Mesendoderm (in vitro differentiated cells): ENCODE measurements around the gene CACNB2.

Source experiments
- DNase-seq: peaks from one replicate; pipeline ENCODE4 v3.0.0; 2013
- H2AK5ac ChIP-seq: 2 replicates; pipeline ENCODE4 v1.6.1; 2013; ENCODE audit warnings: low read length, inconsistent platforms
- H2BK120ac ChIP-seq: 2 replicates; pipeline ENCODE4 v1.6.1; 2013; ENCODE audit warnings: low read depth, mild to moderate bottlenecking, low read length, moderate library complexity, mixed read lengths
- H2BK15ac ChIP-seq: replicated peaks from 2 replicates; pipeline ENCODE4 v1.6.1; 2013; ENCODE audit warnings: low read depth, mild to moderate bottlenecking, moderate library complexity
- H2BK5ac ChIP-seq: 2 replicates; pipeline ENCODE4 v1.6.1; 2013; ENCODE audit warnings: low read length, inconsistent platforms
- H3K18ac ChIP-seq: 2 replicates; pipeline ENCODE4 v1.6.1; 2013; ENCODE audit warnings: mild to moderate bottlenecking, low read length, mixed read lengths
- H3K23ac ChIP-seq: one replicate; pipeline ENCODE4 v1.6.1; 2013; ENCODE audit warnings: low read length
- H3K27ac ChIP-seq: 2 replicates; pipeline ENCODE4 v1.5.1; 2013; ENCODE audit warnings: low read depth, mild to moderate bottlenecking, inconsistent platforms, low read length, moderate library complexity
- H3K27me3 ChIP-seq: 2 replicates; pipeline ENCODE4 v1.6.1; 2013; ENCODE audit warnings: low read length, control low read depth, mild to moderate bottlenecking, inconsistent platforms; ENCODE audit not compliant: insufficient read depth, poor library complexity
- H3K36me3 ChIP-seq: 2 replicates; pipeline ENCODE4 v1.6.1; 2013; ENCODE audit warnings: low read length, inconsistent platforms; ENCODE audit not compliant: control insufficient read depth, insufficient read depth
- H3K4ac ChIP-seq: one replicate; pipeline ENCODE4 v1.6.1; 2013; ENCODE audit warnings: low read depth, mild to moderate bottlenecking, low read length, moderate library complexity
- H3K4me1 ChIP-seq: 2 replicates; pipeline ENCODE4 v1.6.1; 2013; ENCODE audit warnings: low read depth, low read length, inconsistent platforms; ENCODE audit not compliant: control insufficient read depth
- H3K4me2 ChIP-seq: 2 replicates; pipeline ENCODE4 v1.6.1; 2013; ENCODE audit warnings: low read length
- H3K4me3 ChIP-seq: 2 replicates; pipeline ENCODE4 v1.5.1; 2013; ENCODE audit warnings: mild to moderate bottlenecking, low read length
- H3K56ac ChIP-seq: one replicate; pipeline ENCODE4 v1.6.1; 2013; ENCODE audit warnings: low read length
- H3K79me1 ChIP-seq: 2 replicates; pipeline ENCODE4 v1.6.1; 2013; ENCODE audit warnings: low read length, inconsistent platforms
- H3K79me2 ChIP-seq: 2 replicates; pipeline ENCODE4 v1.6.1; 2013; ENCODE audit warnings: mild to moderate bottlenecking, low read length; ENCODE audit not compliant: control insufficient read depth, insufficient read depth
- H3K9ac ChIP-seq: 2 replicates; pipeline ENCODE4 v1.6.1; 2013; ENCODE audit warnings: low read length, inconsistent platforms
- H4K5ac ChIP-seq: one replicate; pipeline ENCODE4 v1.6.1; 2013; ENCODE audit warnings: low read length
- H4K8ac ChIP-seq: one replicate; pipeline ENCODE4 v1.6.1; 2013; ENCODE audit warnings: low read depth, mild to moderate bottlenecking, control low read depth, low read length, moderate library complexity
- WGBS: extraction: QIAGEN DNeasy Blood & Tissue Kit; methylation state at CpG from one replicate; pipeline ENCODE4 v1.1.7; 2013; ENCODE audit warnings: low lambda C conversion rate, missing lambda C conversion rate; ENCODE audit not compliant: insufficient coverage; ENCODE audit errors: extremely low coverage; 5-methylcytosine and 5-hydroxymethylcytosine counted together

CACNB2 gene

DNA sequence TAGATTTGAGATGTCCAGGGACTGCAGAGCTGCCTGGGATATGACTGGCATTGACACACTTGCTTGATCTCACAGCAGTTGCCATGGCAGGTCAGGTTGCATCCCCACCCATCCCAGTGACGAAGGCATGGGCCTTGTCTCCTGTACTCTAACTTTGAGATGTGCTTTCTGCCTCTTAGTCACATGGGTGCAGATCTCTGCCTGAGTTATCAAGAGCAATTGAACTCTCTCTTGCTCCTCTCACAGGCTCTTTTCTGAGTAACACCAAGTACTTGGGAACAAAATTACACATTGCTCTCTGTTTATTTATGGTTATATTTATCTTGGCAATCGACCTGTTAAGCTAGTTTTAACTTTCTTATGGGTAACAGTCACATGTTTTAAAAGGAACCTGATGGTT, 273.8 kb downstream of the CACNB2 start:
- Histone ChIP-seq H3K23ac (no peak overlapping the region), H3K56ac (no peak overlapping the region), H4K8ac (no peak overlapping the region), H3K79me1 (no peaks in the 10 kb centered on the region), H4K5ac (no peak overlapping the region), H3K4ac (no peak overlapping the region), H3K4me2 (no peak overlapping the region), H2BK5ac (no peak overlapping the region), H2AK5ac (no peak overlapping the region), H3K4me3 (no peak overlapping the region), H3K36me3 (no peaks in the 10 kb centered on the region), H3K27ac (no peak overlapping the region), H2BK15ac (no peak overlapping the region), H3K9ac (no peak overlapping the region), H2BK120ac (no peak overlapping the region), H3K18ac (no peak overlapping the region), H3K4me1 (no peaks in the 10 kb centered on the region), H3K79me2 (no peaks in the 10 kb centered on the region), H3K27me3 (no peaks in the 10 kb centered on the region)
- no CpG with 5 or more reads among the region's 2 CpGs for WGBS
- DNase-seq = no peak

DNA sequence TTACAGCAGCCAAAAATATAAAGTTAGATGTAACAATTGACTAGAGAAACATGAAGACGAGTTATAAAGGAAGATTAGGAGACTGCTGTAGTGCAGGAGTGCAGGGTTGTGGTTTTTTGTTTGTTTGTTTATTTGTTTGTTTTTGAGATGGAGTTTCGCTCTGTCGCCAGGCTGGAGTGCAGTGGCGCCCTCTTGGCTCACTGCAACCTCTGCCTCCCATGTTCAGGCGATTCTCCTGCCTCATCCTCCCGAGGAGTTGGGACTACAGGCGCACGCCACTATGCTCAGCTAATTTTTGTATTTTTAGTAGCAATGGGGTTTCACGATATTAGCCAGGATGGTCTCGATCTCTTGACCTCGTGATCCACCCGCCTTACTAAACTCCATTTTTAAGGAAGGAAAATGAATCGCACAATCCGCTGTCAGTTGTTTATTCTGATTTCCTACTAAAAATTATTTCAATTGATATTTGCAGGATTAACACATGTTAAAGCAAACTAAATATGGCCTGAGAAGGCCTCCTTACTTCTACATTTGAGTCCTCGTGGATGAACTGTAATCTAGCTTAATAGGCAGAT, 277.8 kb downstream of the CACNB2 start:
- H2BK15ac ChIP-seq = no peak overlapping the region

DNA sequence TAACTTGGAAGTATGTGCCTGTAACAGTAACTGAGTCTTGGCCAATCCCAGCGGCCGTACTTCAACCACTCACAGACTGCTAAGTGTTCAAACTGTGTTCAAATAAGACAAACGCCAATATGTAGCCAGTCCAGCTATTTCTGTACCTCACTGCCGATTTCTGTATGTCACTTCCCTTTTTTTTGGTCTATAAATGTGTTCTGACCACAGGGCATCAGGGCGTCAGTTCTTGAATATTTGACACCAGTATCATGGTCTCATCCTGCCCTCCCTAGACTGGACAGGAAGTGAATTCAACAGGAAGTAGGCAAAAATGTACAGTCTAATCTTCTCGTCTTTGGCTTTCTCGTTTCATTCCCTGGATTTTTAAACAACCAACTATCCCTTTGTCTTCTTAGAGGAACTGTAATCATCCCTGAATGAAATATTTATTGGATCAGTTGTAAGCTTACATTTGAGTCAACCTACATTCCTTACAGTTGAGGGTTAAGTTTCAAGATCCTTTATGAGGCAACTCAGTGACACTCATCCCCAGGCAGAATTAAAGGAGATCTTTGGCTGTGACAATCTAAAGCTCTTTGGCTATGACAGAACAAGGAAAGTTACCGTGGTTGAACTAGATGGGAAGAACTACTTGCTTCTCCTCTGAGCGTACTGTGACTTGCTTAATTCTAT, 278.5 kb downstream of the CACNB2 start:
- no CpG with 5 or more reads among the region's 9 CpGs for WGBS
- no peak overlapping the region for H3K9ac ChIP-seq
- no peak overlapping the region for H2BK5ac ChIP-seq
- no peaks in the 10 kb centered on the region for H3K79me2 ChIP-seq
- H3K4ac ChIP-seq = no peak overlapping the region
- H2BK120ac ChIP-seq = no peak overlapping the region
- no peak overlapping the region for H2BK15ac ChIP-seq
- H3K18ac ChIP-seq = no peak overlapping the region
- no peaks in the 10 kb centered on the region for H3K36me3 ChIP-seq
- H3K4me2 ChIP-seq = no peak overlapping the region
- H3K4me1 ChIP-seq = no peaks in the 10 kb centered on the region
- H3K4me3 ChIP-seq = no peak overlapping the region
- no peak overlapping the region for H4K5ac ChIP-seq
- H2AK5ac ChIP-seq = no peak overlapping the region
- no peaks in the 10 kb centered on the region for H3K27me3 ChIP-seq
- no peak overlapping the region for H3K56ac ChIP-seq
- H3K23ac ChIP-seq = no peak overlapping the region
- DNase-seq = no peak
- H3K79me1 ChIP-seq = no peaks in the 10 kb centered on the region
- H4K8ac ChIP-seq = no peak overlapping the region
- no peak overlapping the region for H3K27ac ChIP-seq

More for the DNA sequence above, 277.8 kb downstream of the CACNB2 start:
- DNase-seq = no peak
- Histone ChIP-seq H3K23ac (no peak overlapping the region), H3K27ac (no peak overlapping the region), H3K79me2 (no peaks in the 10 kb centered on the region), H3K9ac (no peak overlapping the region), H3K4me3 (no peak overlapping the region), H3K18ac (no peak overlapping the region), H4K8ac (no peak overlapping the region), H4K5ac (no peak overlapping the region), H3K79me1 (no peaks in the 10 kb centered on the region), H2BK5ac (no peak overlapping the region), H3K4ac (no peak overlapping the region), H3K4me1 (no peaks in the 10 kb centered on the region), H3K27me3 (no peaks in the 10 kb centered on the region), H2AK5ac (no peak overlapping the region), H3K4me2 (no peak overlapping the region), H3K36me3 (no peaks in the 10 kb centered on the region), H2BK120ac (no peak overlapping the region), H3K56ac (no peak overlapping the region)
- WGBS = no CpG with 5 or more reads among the region's 15 CpGs

DNA sequence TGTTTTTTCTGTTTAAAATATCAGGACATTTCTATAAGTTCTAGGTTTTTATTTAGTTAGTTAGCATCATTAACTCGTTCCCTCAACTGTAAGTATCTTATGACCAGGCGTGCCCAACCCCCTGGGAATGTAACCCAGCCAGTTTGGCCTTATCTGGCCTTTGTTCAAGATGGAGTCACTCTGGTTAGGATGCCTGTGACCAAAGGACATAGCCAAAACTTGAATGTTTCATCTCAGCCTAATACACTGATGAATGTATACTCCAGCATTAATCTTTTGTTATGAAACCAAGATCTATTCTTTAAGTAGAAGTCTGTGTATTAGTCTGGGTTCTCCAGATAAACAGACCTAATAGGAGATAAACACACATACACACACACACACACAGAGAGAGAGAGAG, 279.7 kb downstream of the CACNB2 start:
- no peak overlapping the region for H3K4me2 ChIP-seq

DNA sequence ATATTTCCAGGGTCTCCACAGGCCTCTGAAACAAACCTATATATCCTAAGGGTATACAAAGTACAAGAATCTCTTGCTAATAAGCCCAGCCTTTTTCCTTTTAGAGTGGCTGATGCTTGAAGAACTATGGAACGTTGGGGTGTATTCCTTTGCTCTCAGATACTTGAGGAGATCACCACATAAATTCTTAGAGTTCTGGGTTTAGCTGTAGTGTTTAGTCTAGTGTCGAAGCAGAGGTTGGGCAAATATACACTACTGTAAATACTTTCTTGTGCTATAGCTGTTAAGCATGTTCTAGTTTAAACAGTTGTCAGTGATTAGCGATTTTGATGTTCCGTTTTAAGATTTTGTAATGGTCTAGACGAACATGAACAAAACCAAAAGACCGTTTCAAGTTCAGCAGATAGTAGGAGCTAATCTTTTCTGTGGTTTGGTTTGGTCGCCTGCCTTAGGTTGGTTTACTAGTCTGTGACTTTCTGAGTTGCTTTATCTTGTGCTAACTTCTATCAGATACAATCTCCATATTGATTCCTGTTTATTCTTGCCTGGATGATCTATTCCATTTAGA, 281.6 kb downstream of the CACNB2 start:
- H3K79me2 ChIP-seq = no peaks in the 10 kb centered on the region
- no peaks in the 10 kb centered on the region for H3K27me3 ChIP-seq
- no peaks in the 10 kb centered on the region for H3K36me3 ChIP-seq
- no peak overlapping the region for H2BK120ac ChIP-seq
- no peak overlapping the region for H3K4me2 ChIP-seq
- no peak overlapping the region for H4K5ac ChIP-seq
- no peak overlapping the region for H3K4ac ChIP-seq
- H3K4me3 ChIP-seq = no peak overlapping the region
- no peaks in the 10 kb centered on the region for H3K4me1 ChIP-seq
- no peak overlapping the region for H2BK5ac ChIP-seq
- no CpG with 5 or more reads among the region's 7 CpGs for WGBS
- H4K8ac ChIP-seq = no peak overlapping the region
- no peak for DNase-seq
- H3K18ac ChIP-seq = no peak overlapping the region
- no peak overlapping the region for H2BK15ac ChIP-seq
- no peak overlapping the region for H2AK5ac ChIP-seq
- H3K79me1 ChIP-seq = no peaks in the 10 kb centered on the region
- H3K27ac ChIP-seq = no peak overlapping the region
- H3K9ac ChIP-seq = no peak overlapping the region
- no peak overlapping the region for H3K23ac ChIP-seq
- no peak overlapping the region for H3K56ac ChIP-seq

More for the DNA sequence above, 279.7 kb downstream of the CACNB2 start:
- no peak overlapping the region for H2BK15ac ChIP-seq
- no CpG with 5 or more reads among the region's 2 CpGs for WGBS
- no peak overlapping the region for H2AK5ac ChIP-seq
- H3K79me2 ChIP-seq = no peaks in the 10 kb centered on the region
- no peak for DNase-seq
- H3K4me1 ChIP-seq = no peaks in the 10 kb centered on the region
- no peaks in the 10 kb centered on the region for H3K27me3 ChIP-seq
- no peak overlapping the region for H2BK5ac ChIP-seq
- H3K18ac ChIP-seq = no peak overlapping the region
- no peaks in the 10 kb centered on the region for H3K36me3 ChIP-seq
- H3K9ac ChIP-seq = no peak overlapping the region
- no peak overlapping the region for H3K23ac ChIP-seq
- no peaks in the 10 kb centered on the region for H3K79me1 ChIP-seq
- no peak overlapping the region for H3K4me3 ChIP-seq
- H3K27ac ChIP-seq = no peak overlapping the region
- no peak overlapping the region for H3K4ac ChIP-seq
- no peak overlapping the region for H4K8ac ChIP-seq
- no peak overlapping the region for H4K5ac ChIP-seq
- H2BK120ac ChIP-seq = no peak overlapping the region
- no peak overlapping the region for H3K56ac ChIP-seq
